ENCODE measurements around the gene TMEM106C.

GRCh38 chr12:47938093-47938492 is 25.3 kb upstream of the TMEM106C start:
- no peak for TF ChIP-seq CTCF (IDR thresholded peaks at IDR 0.05)
- no peak for TF ChIP-seq POLR2A (IDR thresholded peaks at IDR 0.05)

Data from adrenal gland (tissue), 5 donors.